ENCODE results near the gene CCR7. TPM values are rescaled to one million over a fixed set of nuclear protein-coding genes. Genes with fewer than 3 reads are reported as not detected.

CCR7 gene
- polyA plus RNA-seq, 2 of the 4 experiments (the other 2 are of a cell fraction), result 0.84 to 1.4 TPM

DNA sequence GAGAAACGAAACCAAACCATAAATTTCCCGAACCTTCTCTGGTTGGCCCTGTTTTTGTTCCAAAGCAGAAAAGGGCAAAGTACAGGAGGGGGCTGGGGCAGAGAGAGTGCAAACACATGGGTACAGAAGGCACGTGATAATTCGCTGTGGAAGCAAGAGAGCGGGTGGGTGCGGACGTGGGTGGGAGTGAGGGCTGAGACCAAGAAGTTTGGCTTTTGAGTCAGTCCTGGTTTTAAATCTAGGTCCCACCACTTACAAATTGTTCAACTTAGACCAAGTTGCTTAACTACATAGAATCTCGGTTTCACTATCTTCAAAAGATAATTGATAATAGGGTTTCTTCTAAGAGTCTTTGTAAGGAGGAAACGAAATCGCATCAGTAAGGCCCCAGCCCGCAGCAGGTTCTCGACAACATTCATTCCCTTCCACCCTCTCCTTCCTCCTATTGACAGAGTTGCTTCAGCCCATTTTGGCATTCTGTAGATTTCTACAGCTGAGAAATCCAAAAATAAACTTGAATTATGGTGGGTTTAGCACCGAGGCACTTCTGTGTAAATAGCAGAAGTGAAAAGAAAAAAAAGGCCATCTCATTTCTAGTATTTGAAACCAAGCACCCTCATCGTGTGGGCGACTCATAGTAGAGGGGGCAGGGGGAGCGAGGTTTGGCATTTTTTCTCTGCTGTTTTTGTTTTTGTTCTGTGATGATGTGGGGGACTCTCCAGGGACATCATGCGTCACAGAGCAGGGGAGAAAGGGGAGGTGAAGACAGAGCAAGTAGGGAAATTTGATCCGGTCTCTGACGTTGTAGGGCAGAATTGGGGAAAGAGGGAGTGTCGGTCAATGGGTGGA is 33.6 kb upstream of the CCR7 start (continued):
- no peak for TF ChIP-seq ZSCAN20 (CRISPR knock-in tag; IDR thresholded peaks at IDR 0.05)

GRCh38 chr17:40598301-40598618 is 33.0 kb upstream of the CCR7 start:
- TF ChIP-seq ESRRA (IDR thresholded peaks at IDR 0.05; ENCODE audit: borderline replicate concordance, low read length) (no peak), HDAC2 (IDR thresholded peaks at IDR 0.05) (no peak), HOXB5 (CRISPR knock-in tag; IDR thresholded peaks at IDR 0.05) (no peak), ZSCAN20 (CRISPR knock-in tag; IDR thresholded peaks at IDR 0.05) (no peak), CBX8 (IDR thresholded peaks at IDR 0.05) (no peak)
- TF ChIP-seq, protein P1, sequence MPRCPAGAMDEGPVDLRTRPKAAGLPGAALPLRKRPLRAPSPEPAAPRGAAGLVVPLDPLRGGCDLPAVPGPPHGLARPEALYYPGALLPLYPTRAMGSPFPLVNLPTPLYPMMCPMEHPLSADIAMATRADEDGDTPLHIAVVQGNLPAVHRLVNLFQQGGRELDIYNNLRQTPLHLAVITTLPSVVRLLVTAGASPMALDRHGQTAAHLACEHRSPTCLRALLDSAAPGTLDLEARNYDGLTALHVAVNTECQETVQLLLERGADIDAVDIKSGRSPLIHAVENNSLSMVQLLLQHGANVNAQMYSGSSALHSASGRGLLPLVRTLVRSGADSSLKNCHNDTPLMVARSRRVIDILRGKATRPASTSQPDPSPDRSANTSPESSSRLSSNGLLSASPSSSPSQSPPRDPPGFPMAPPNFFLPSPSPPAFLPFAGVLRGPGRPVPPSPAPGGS (IDR thresholded peaks at IDR 0.05), result no peak
- no peak overlapping the region for H3K4me2 ChIP-seq
- H3K9me3 ChIP-seq, result peaks cover 5% of the 10 kb centered on the region; the same call in 1 of the 3 replicates
- ChIA-PET CTCF (interaction anchor here (0.7 to 1.4 kb wide), 6 partner anchors 9 to 1064 kb away, joined by 3 to 4 read pairs (median 3); no protein-coding TSS in a partner anchor), POLR2A (no interaction called here)
- no peak overlapping the region for H3K4me3 ChIP-seq
- no peak overlapping the region for H3K27ac ChIP-seq
- DNase-seq (ENCODE audit: low read depth in 1 of 2, low spot score in 1 of 2) (no peak), FAIRE-seq (no peak), ATAC-seq (no peak)
- H3K4me1 ChIP-seq, result no peaks in the 10 kb centered on the region
- WGBS (ENCODE audit: missing lambda C conversion rate), result 80% methylated on average over 5 of the region's 5 CpGs

- 77% methylated on average over 9 of the region's 9 CpGs for WGBS (ENCODE audit: missing lambda C conversion rate)
- FAIRE-seq, result peak; percentile 54
- Histone ChIP-seq H3K27ac (no peak overlapping the region), H3K4me1 (no peaks in the 10 kb centered on the region), H3K9me3 (peaks cover 5% of the 10 kb centered on the region; the same call in 1 of the 3 replicates), H3K4me3 (no peak overlapping the region), H3K4me2 (no peak overlapping the region)
- CTCF ChIA-PET, result interaction anchor here (0.7 to 1.4 kb wide), 7 partner anchors 8 to 1065 kb away, joined by 3 to 4 read pairs (median 3); no protein-coding TSS in a partner anchor
- no peak for DNase-seq (ENCODE audit: low read depth in 1 of 2, low spot score in 1 of 2)
- POLR2A ChIA-PET, result no interaction called here
- TF ChIP-seq RNF2 (IDR thresholded peaks at IDR 0.05; ENCODE audit: borderline replicate concordance, low read depth) (no peak), USF2 (IDR thresholded peaks at IDR 0.05) (no peak), CHD2 (IDR thresholded peaks at IDR 0.05; ENCODE audit: low read length, partially characterized antibody) (no peak), FOSB (CRISPR knock-in tag; IDR thresholded peaks at IDR 0.05) (no peak), GATA3 (IDR thresholded peaks at IDR 0.05; ENCODE audit: borderline replicate concordance) (no peak), JUNB (IDR thresholded peaks at IDR 0.05) (no peak), RARB (CRISPR knock-in tag; IDR thresholded peaks at IDR 0.05) (no peak), HOXA7 (CRISPR knock-in tag; IDR thresholded peaks at IDR 0.05) (no peak)
- no peak for ATAC-seq
Measured at GRCh38 chr17:40597556-40598300, 32.5 kb upstream of the CCR7 start.

- no peak overlapping the region for H3K27ac ChIP-seq
- H3K4me3 ChIP-seq, result no peak overlapping the region
- TF ChIP-seq NPAS2 (CRISPR knock-in tag; IDR thresholded peaks at IDR 0.05; ENCODE audit: borderline replicate concordance) (no peak), ZFP36 (IDR thresholded peaks at IDR 0.05; ENCODE audit: borderline replicate concordance, partially characterized antibody) (no peak), EHMT2 (IDR thresholded peaks at IDR 0.05; ENCODE audit: low read depth) (no peak), ZSCAN20 (CRISPR knock-in tag; IDR thresholded peaks at IDR 0.05) (no peak), ESRRA (IDR thresholded peaks at IDR 0.05; ENCODE audit: borderline replicate concordance, low read length) (no peak), RAD21 (conservative IDR thresholded peaks at IDR 0.05 in 1 of 2, IDR thresholded peaks at IDR 0.05 in 1 of 2) (no peak), RARB (CRISPR knock-in tag; IDR thresholded peaks at IDR 0.05) (no peak), CHD4 (IDR thresholded peaks at IDR 0.05; ENCODE audit: borderline replicate concordance) (no peak), SMC3 (IDR thresholded peaks at IDR 0.05) (no peak), BHLHE40 (IDR thresholded peaks at IDR 0.05; ENCODE audit: low read depth, low read length) (no peak), MAZ (IDR thresholded peaks at IDR 0.05; ENCODE audit: borderline replicate concordance, low read depth, low read length) (no peak), HDAC2 (IDR thresholded peaks at IDR 0.05) (no peak), CBX2 (IDR thresholded peaks at IDR 0.05; ENCODE audit: borderline replicate concordance, low read depth) (no peak), HOXB5 (CRISPR knock-in tag; IDR thresholded peaks at IDR 0.05) (no peak), SREBF2 (IDR thresholded peaks at IDR 0.05) (no peak), CHD2 (IDR thresholded peaks at IDR 0.05; ENCODE audit: low read length, partially characterized antibody) (no peak), EP300 (IDR thresholded peaks at IDR 0.05) (no peak), NR3C1 (IDR thresholded peaks at IDR 0.05) (no peak)
- CTCF ChIA-PET, result interaction anchor here (0.7 to 1.4 kb wide), 6 partner anchors 18 to 1066 kb away, joined by 3 to 4 read pairs (median 3); no protein-coding TSS in a partner anchor
- 92% methylated on average over 3 of the region's 3 CpGs for WGBS (ENCODE audit: missing lambda C conversion rate)
- no peak overlapping the region; the same call in 2 of the 3 replicates for H3K4me2 ChIP-seq
- ATAC-seq, result no peak
- FAIRE-seq, result peak; percentile 56
- no peaks in the 10 kb centered on the region for H3K4me1 ChIP-seq
- peaks cover 5% of the 10 kb centered on the region; the same call in 1 of the 3 replicates for H3K9me3 ChIP-seq
- no peak for DNase-seq (ENCODE audit: low read depth in 1 of 2, low spot score in 1 of 2)
- POLR2A ChIA-PET, result interaction anchor here (0.5 kb wide), 1 partner anchor 40 kb away, joined by 4 read pairs; no protein-coding TSS in a partner anchor
Measured at GRCh38 chr17:40597156-40597555, 31.9 kb upstream of the CCR7 start.
